ENCODE results near the gene IL13RA2.

DNA sequence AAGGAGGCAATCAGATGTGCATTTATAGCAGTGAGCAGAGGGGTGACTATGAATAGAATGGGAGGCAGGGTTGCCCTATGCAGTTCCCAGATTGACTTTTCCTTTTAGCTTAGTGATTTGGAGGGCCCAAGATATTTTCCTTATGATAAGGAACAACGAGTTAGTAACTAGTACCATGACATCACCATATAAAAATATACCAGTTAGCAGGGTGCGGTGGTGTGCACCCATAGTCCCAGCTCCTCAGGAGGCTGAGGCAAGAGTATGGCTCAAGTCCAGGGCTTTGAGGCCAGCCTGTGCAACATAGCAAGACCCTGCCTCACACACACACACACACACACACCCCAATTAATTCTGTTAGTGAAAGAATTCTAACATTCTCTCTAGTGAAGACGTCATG is 53.0 kb downstream of the IL13RA2 start:
- TF ChIP-seq, protein P1, sequence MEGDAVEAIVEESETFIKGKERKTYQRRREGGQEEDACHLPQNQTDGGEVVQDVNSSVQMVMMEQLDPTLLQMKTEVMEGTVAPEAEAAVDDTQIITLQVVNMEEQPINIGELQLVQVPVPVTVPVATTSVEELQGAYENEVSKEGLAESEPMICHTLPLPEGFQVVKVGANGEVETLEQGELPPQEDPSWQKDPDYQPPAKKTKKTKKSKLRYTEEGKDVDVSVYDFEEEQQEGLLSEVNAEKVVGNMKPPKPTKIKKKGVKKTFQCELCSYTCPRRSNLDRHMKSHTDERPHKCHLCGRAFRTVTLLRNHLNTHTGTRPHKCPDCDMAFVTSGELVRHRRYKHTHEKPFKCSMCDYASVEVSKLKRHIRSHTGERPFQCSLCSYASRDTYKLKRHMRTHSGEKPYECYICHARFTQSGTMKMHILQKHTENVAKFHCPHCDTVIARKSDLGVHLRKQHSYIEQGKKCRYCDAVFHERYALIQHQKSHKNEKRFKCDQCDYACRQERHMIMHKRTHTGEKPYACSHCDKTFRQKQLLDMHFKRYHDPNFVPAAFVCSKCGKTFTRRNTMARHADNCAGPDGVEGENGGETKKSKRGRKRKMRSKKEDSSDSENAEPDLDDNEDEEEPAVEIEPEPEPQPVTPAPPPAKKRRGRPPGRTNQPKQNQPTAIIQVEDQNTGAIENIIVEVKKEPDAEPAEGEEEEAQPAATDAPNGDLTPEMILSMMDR (IDR thresholded peaks at IDR 0.05): no peak
- TF ChIP-seq POLR2A (IDR thresholded peaks at IDR 0.05): no peak
